ENCODE measurements around the gene ZNF474. TPM values are rescaled to one million over a fixed set of nuclear protein-coding genes. Genes with fewer than 3 reads are reported as not detected.

ZNF474 gene
- total RNA-seq, 1 experiment from 2014 or later = not detected

DNA sequence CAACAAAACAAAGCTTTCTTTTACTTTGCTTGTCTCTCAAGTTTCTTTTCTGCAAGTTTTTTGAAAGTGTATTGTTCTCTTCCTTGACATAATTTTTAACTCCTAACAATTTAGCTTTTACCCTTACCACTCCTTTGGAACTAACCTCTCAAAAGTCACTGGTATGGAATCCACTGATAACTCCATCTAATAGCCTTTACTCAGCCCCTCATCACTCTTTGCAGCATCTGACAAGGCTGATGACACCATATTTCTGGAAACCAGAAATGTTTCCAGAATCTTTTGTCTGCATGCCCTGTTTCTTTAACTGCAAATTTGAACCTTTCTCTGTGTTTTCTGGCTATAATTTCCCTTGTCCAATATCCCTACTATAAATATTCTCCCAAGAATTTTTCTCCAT lies 46.5 kb downstream of the ZNF474 start:
- H4K20me1 ChIP-seq (ENCODE audit: insufficient read depth, low read depth, low read length) = no peaks in the 10 kb centered on the region
- no peaks in the 10 kb centered on the region for H3K9me2 ChIP-seq (replicated peaks; ENCODE audit: insufficient read depth, low read length)
- no peaks in the 10 kb centered on the region for H3K36me3 ChIP-seq (ENCODE audit: insufficient read depth, low read length)
- no peaks in the 10 kb centered on the region for H3K9me3 ChIP-seq (ENCODE audit: low read length)
- no peaks in the 10 kb centered on the region for H3K79me2 ChIP-seq (ENCODE audit: low read length)
- H2AFZ ChIP-seq (ENCODE audit: low read length) = no peak overlapping the region
- no peak overlapping the region for H3K4me3 ChIP-seq (ENCODE audit: low read length)
- no peak overlapping the region for H3K9ac ChIP-seq (ENCODE audit: low read length)
- H3K27me3 ChIP-seq (ENCODE audit: low read length) = no peaks in the 10 kb centered on the region
- no peaks in the 10 kb centered on the region for H3K4me1 ChIP-seq (ENCODE audit: low read length)
- H3K4me2 ChIP-seq (ENCODE audit: low read depth, low read length, poor library complexity, severe bottlenecking) = no peak overlapping the region
- DNase-seq = no peak
- no peak overlapping the region for H3K27ac ChIP-seq (ENCODE audit: low read length)

DNA sequence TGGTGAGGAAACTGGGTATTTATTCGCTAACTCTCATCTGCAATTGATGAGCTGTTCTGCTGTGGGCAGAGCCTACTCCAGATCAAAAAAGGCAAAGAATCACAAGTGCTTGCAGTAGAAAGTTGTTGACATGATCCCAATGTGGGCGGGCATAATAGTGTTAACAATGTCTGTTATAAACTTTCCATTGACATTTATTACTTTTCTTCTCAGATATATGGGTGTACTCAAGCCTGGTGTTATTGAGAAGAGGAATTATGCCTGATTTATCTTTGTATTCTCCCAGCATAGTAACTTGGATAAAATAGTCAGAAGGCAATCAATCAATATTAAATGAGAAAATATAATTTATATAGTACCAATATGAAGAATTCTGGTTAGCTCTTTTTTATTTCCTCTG lies 47.8 kb downstream of the ZNF474 start:
- DNase-seq = no peak
- Histone ChIP-seq H3K4me3 (ENCODE audit: low read length) (no peak overlapping the region), H3K36me3 (ENCODE audit: insufficient read depth, low read length) (no peaks in the 10 kb centered on the region), H3K27ac (ENCODE audit: low read length) (no peak overlapping the region), H3K27me3 (ENCODE audit: low read length) (no peaks in the 10 kb centered on the region), H3K9ac (ENCODE audit: low read length) (no peak overlapping the region), H2AFZ (ENCODE audit: low read length) (no peak overlapping the region), H3K9me3 (ENCODE audit: low read length) (no peaks in the 10 kb centered on the region), H3K4me2 (ENCODE audit: low read depth, low read length, poor library complexity, severe bottlenecking) (no peak overlapping the region), H3K4me1 (ENCODE audit: low read length) (no peaks in the 10 kb centered on the region), H4K20me1 (ENCODE audit: insufficient read depth, low read depth, low read length) (no peaks in the 10 kb centered on the region), H3K79me2 (ENCODE audit: low read length) (no peaks in the 10 kb centered on the region), H3K9me2 (replicated peaks; ENCODE audit: insufficient read depth, low read length) (no peaks in the 10 kb centered on the region)

DNA sequence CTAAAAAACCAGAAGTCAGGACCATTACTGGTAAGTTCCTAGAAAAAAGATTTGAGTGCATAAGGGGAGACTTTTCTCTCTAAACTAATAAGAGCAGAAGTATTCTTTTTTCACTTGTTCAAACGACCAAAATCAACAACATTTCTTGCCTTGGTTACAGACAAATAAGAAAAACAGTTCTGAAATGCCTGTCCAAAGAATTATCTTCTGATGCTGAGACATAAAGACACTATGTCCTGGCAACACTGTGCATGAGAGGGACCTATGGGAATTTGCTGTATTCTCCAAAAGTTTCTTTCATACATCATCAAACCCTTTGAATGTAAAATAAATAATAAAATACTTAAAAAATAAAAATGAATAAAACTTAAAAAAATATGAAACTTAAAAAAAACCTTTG lies 50.4 kb downstream of the ZNF474 start:
- H3K27me3 ChIP-seq (ENCODE audit: low read length) = no peaks in the 10 kb centered on the region
- no peak overlapping the region for H3K27ac ChIP-seq (ENCODE audit: low read length)
- no peak overlapping the region for H2AFZ ChIP-seq (ENCODE audit: low read length)
- H3K4me2 ChIP-seq (ENCODE audit: low read depth, low read length, poor library complexity, severe bottlenecking) = no peak overlapping the region
- H3K4me1 ChIP-seq (ENCODE audit: low read length) = no peaks in the 10 kb centered on the region
- H3K9ac ChIP-seq (ENCODE audit: low read length) = no peak overlapping the region
- no peaks in the 10 kb centered on the region for H3K9me2 ChIP-seq (replicated peaks; ENCODE audit: insufficient read depth, low read length)
- no peaks in the 10 kb centered on the region for H4K20me1 ChIP-seq (ENCODE audit: insufficient read depth, low read depth, low read length)
- no peaks in the 10 kb centered on the region for H3K9me3 ChIP-seq (ENCODE audit: low read length)
- no peaks in the 10 kb centered on the region for H3K79me2 ChIP-seq (ENCODE audit: low read length)
- no peak for DNase-seq
- no peak overlapping the region for H3K4me3 ChIP-seq (ENCODE audit: low read length)
- no peaks in the 10 kb centered on the region for H3K36me3 ChIP-seq (ENCODE audit: insufficient read depth, low read length)

DNA sequence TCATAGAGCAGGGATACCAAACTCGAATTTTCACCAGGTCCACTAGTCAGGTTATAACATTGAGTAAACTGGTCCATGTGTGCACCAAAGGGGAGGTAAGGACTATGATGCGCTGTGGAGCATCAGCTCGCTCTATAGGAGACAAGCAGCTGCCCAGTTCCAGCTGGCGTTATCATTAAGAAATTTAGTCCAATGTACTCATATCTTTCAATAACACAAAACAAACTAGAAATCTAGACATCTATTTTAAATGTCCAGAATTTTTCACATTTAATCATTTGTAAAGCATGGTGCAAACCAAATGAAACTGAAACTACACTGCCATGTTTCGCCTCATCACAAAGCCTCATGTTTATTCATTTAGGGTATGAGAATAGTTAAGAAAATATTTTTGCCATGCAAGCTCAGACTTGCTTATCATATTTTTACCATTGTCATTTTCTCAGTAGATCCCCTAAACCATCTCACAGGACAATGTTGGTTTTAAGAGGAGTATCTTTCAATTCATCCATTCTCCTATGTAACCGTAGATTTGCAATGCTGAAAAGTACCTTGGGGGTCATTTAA lies 50.9 kb downstream of the ZNF474 start:
- H3K9ac ChIP-seq (ENCODE audit: low read length) = no peak overlapping the region
- no peaks in the 10 kb centered on the region for H3K9me3 ChIP-seq (ENCODE audit: low read length)
- H3K36me3 ChIP-seq (ENCODE audit: insufficient read depth, low read length) = no peaks in the 10 kb centered on the region
- H3K4me3 ChIP-seq (ENCODE audit: low read length) = no peak overlapping the region
- no peaks in the 10 kb centered on the region for H3K4me1 ChIP-seq (ENCODE audit: low read length)
- H3K27ac ChIP-seq (ENCODE audit: low read length) = no peak overlapping the region
- H3K27me3 ChIP-seq (ENCODE audit: low read length) = no peaks in the 10 kb centered on the region
- no peaks in the 10 kb centered on the region for H3K79me2 ChIP-seq (ENCODE audit: low read length)
- H4K20me1 ChIP-seq (ENCODE audit: insufficient read depth, low read depth, low read length) = no peaks in the 10 kb centered on the region
- no peak for DNase-seq
- H3K9me2 ChIP-seq (replicated peaks; ENCODE audit: insufficient read depth, low read length) = no peaks in the 10 kb centered on the region
- no peak overlapping the region for H3K4me2 ChIP-seq (ENCODE audit: low read depth, low read length, poor library complexity, severe bottlenecking)
- no peak overlapping the region for H2AFZ ChIP-seq (ENCODE audit: low read length)

DNA sequence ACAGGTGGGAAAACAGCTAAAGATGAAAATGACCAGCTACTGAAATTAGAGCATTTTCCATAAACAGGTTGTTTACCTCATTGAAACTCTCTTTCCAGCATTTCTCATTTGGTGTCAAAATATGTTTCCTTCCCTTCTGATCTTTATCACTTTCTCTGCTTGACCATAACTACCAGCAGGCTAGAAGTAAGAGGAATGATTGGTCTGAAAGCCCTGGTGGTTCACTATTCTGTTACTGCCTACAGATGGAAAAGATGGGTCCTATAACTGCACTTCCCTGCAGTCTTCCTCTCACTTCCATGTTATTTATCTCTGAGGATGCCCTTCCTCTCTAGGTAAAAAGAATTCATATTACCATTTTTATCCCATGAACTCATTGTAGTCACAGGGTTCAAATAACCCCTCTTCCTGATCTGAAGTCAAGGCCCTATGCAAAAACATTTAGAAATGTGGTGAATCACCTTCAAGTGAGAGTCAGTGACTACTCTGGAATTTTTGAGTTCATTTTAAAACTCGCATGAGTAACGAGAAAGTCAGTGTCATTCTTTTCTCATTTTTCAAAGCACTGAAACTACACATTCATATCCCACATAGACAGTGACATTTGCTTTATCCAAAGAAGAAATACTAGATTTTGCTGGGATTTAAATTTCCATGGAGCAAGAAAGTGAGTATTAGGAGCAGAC lies 51.7 kb downstream of the ZNF474 start:
- Histone ChIP-seq H4K20me1 (ENCODE audit: insufficient read depth, low read depth, low read length) (no peaks in the 10 kb centered on the region), H3K4me2 (ENCODE audit: low read depth, low read length, poor library complexity, severe bottlenecking) (no peak overlapping the region), H3K27me3 (ENCODE audit: low read length) (no peaks in the 10 kb centered on the region), H2AFZ (ENCODE audit: low read length) (no peak overlapping the region), H3K4me3 (ENCODE audit: low read length) (no peak overlapping the region), H3K4me1 (ENCODE audit: low read length) (no peaks in the 10 kb centered on the region), H3K27ac (ENCODE audit: low read length) (no peak overlapping the region), H3K79me2 (ENCODE audit: low read length) (no peaks in the 10 kb centered on the region), H3K36me3 (ENCODE audit: insufficient read depth, low read length) (no peaks in the 10 kb centered on the region), H3K9me2 (replicated peaks; ENCODE audit: insufficient read depth, low read length) (no peaks in the 10 kb centered on the region), H3K9ac (ENCODE audit: low read length) (no peak overlapping the region), H3K9me3 (ENCODE audit: low read length) (no peaks in the 10 kb centered on the region)
- no peak for DNase-seq

DNA sequence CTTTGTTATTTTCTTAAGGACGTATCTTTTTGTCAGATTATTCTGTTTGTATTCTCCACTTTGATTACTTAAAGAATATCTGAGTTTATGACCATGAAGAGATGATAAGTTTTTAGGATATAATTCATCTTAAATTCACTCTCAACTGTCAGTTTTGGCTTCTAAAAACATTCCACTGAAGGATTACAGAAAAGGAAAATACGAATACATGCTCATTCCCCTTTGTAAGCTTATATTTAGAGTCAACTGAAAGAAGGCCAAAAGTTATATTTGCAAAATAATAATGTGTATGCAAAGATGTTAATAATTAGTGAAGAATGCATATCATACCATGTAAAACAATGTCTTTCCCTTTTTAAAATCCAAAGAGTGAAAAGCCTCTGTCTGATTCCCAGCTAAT lies 52.5 kb downstream of the ZNF474 start:
- H3K27ac ChIP-seq (ENCODE audit: low read length) = no peak overlapping the region
- H3K9me2 ChIP-seq (replicated peaks; ENCODE audit: insufficient read depth, low read length) = no peaks in the 10 kb centered on the region
- no peak overlapping the region for H2AFZ ChIP-seq (ENCODE audit: low read length)
- H3K79me2 ChIP-seq (ENCODE audit: low read length) = no peaks in the 10 kb centered on the region
- no peak overlapping the region for H3K9ac ChIP-seq (ENCODE audit: low read length)
- no peaks in the 10 kb centered on the region for H4K20me1 ChIP-seq (ENCODE audit: insufficient read depth, low read depth, low read length)
- H3K9me3 ChIP-seq (ENCODE audit: low read length) = no peaks in the 10 kb centered on the region
- H3K4me2 ChIP-seq (ENCODE audit: low read depth, low read length, poor library complexity, severe bottlenecking) = no peak overlapping the region
- H3K27me3 ChIP-seq (ENCODE audit: low read length) = no peaks in the 10 kb centered on the region
- no peak for DNase-seq
- H3K36me3 ChIP-seq (ENCODE audit: insufficient read depth, low read length) = no peaks in the 10 kb centered on the region
- no peaks in the 10 kb centered on the region for H3K4me1 ChIP-seq (ENCODE audit: low read length)
- H3K4me3 ChIP-seq (ENCODE audit: low read length) = no peak overlapping the region

DNA sequence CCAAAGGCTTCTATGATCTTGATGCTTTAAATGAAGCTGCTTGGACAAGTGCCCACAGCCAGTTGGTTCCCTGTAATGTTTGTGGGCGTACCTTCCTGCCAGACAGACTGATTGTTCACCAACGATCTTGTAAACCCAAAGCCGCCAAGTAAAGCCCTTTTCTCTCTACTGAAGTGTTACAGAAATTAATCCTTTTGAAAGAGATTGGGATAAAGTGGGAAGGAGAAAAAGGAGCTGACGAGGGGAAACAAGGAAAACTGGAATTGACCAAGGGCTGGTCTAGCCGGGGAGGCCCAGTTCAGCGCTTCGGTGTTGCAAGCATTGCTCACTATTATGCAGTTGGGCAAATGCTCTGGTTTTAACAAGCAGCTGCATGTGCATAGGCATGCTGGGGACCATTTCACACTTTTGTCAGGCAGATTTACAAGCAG lies 53.2 kb downstream of the ZNF474 start:
- no peaks in the 10 kb centered on the region for H3K9me2 ChIP-seq (replicated peaks; ENCODE audit: insufficient read depth, low read length)
- no peaks in the 10 kb centered on the region for H3K36me3 ChIP-seq (ENCODE audit: insufficient read depth, low read length)
- H3K27ac ChIP-seq (ENCODE audit: low read length) = no peak overlapping the region
- H3K4me1 ChIP-seq (ENCODE audit: low read length) = no peaks in the 10 kb centered on the region
- H3K4me2 ChIP-seq (ENCODE audit: low read depth, low read length, poor library complexity, severe bottlenecking) = no peak overlapping the region
- no peaks in the 10 kb centered on the region for H3K27me3 ChIP-seq (ENCODE audit: low read length)
- H3K79me2 ChIP-seq (ENCODE audit: low read length) = no peaks in the 10 kb centered on the region
- H3K9ac ChIP-seq (ENCODE audit: low read length) = no peak overlapping the region
- no peak for DNase-seq
- H3K4me3 ChIP-seq (ENCODE audit: low read length) = no peak overlapping the region
- no peaks in the 10 kb centered on the region for H4K20me1 ChIP-seq (ENCODE audit: insufficient read depth, low read depth, low read length)
- no peaks in the 10 kb centered on the region for H3K9me3 ChIP-seq (ENCODE audit: low read length)
- no peak overlapping the region for H2AFZ ChIP-seq (ENCODE audit: low read length)

DNA sequence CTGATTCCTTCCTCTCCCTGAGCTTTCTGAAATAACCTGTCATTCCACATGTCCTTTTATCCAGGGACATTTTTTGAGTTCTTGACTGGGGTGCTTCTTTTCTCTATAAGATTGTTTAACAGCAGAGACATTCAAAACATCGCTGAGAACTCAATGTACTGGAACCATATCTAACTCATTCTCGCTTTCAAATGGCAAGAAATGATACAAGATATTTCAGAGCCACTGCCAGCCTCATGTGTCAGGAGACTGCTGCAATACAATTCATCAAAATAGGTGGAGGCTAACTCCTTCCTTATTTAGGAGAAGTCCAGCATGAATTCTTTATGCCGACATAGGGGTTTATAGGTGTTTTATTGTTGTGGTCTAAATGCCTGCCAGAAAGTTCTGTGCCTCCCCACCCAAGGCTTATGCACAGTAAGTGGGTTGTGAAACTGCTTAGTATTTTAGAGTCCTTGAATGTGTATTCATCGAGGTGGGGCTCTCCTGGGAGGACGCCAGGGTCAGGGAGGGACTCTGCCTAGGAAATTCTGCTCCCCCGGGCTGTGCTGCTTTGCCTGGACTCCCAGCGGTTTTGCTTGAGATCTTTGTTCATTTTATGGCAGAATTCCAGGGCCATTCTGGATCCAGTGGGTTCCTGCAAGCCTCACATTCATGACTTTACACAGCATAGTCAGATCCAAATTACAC lies 53.9 kb downstream of the ZNF474 start:
- Histone ChIP-seq H3K27ac (ENCODE audit: low read length) (no peak overlapping the region), H3K4me2 (ENCODE audit: low read depth, low read length, poor library complexity, severe bottlenecking) (no peak overlapping the region), H2AFZ (ENCODE audit: low read length) (no peak overlapping the region), H3K9ac (ENCODE audit: low read length) (no peak overlapping the region), H3K27me3 (ENCODE audit: low read length) (no peaks in the 10 kb centered on the region), H3K36me3 (ENCODE audit: insufficient read depth, low read length) (no peaks in the 10 kb centered on the region), H3K9me3 (ENCODE audit: low read length) (no peaks in the 10 kb centered on the region), H3K4me1 (ENCODE audit: low read length) (no peaks in the 10 kb centered on the region), H3K9me2 (replicated peaks; ENCODE audit: insufficient read depth, low read length) (no peaks in the 10 kb centered on the region), H3K79me2 (ENCODE audit: low read length) (no peaks in the 10 kb centered on the region), H3K4me3 (ENCODE audit: low read length) (no peak overlapping the region), H4K20me1 (ENCODE audit: insufficient read depth, low read depth, low read length) (no peaks in the 10 kb centered on the region)
- DNase-seq = no peak

Measured in Karpas-422 (cell line).